ENCODE data around the gene EIF4E3.
A peak's percentile ranks its signal among the peaks of the same experiment; 100 is the strongest.

The EIF4E3 gene

GRCh38 chr3:71722693-71723092 is 2.5 kb downstream of the EIF4E3 start:
- DNase-seq, result no peak

GRCh38 chr3:71721651-71722157 is 3.5 kb downstream of the EIF4E3 start:
- DNase-seq, result no peak

- no peak for DNase-seq
These were observed 4.2 kb downstream of the EIF4E3 start for GRCh38 chr3:71721002-71721401.

- no peak for DNase-seq
These were observed 7.1 kb downstream of the EIF4E3 start for GRCh38 chr3:71718072-71718471.

- DNase-seq, result no peak
These were observed 10.6 kb downstream of the EIF4E3 start for GRCh38 chr3:71714595-71714994.

GRCh38 chr3:71713041-71713440 is 12.2 kb downstream of the EIF4E3 start:
- DNase-seq, result peak; percentile 79

- peak; percentile 47 for DNase-seq
These were observed 14.2 kb downstream of the EIF4E3 start for GRCh38 chr3:71710906-71711494.

- DNase-seq, result peak; percentile 76
These were observed 15.2 kb downstream of the EIF4E3 start for GRCh38 chr3:71709908-71710511.

- no peak for DNase-seq
These were observed 16.6 kb downstream of the EIF4E3 start for GRCh38 chr3:71708476-71709105.

- DNase-seq, result no peak
These were observed 17.6 kb downstream of the EIF4E3 start for GRCh38 chr3:71707595-71707994.

- no peak for DNase-seq
These were observed 19.5 kb downstream of the EIF4E3 start for GRCh38 chr3:71705681-71706080.

- DNase-seq, result no peak
These were observed 20.3 kb downstream of the EIF4E3 start for GRCh38 chr3:71704915-71705314.

- DNase-seq, result no peak
These were observed 21.4 kb downstream of the EIF4E3 start for GRCh38 chr3:71703797-71704196.

GRCh38 chr3:71702131-71703024 is 22.8 kb downstream of the EIF4E3 start:
- no peak for DNase-seq

- peak; percentile 35 for DNase-seq
These were observed 23.9 kb downstream of the EIF4E3 start for GRCh38 chr3:71701251-71701762.

GRCh38 chr3:71695000-71695482 is 30.2 kb downstream of the EIF4E3 start:
- DNase-seq, result no peak

GRCh38 chr3:71694358-71694999 is 30.7 kb downstream of the EIF4E3 start:
- DNase-seq, result no peak

GRCh38 chr3:71693641-71694040 is 31.6 kb downstream of the EIF4E3 start:
- DNase-seq, result no peak

GRCh38 chr3:71692139-71692538 is 33.1 kb downstream of the EIF4E3 start:
- no peak for DNase-seq

GRCh38 chr3:71690341-71690841 is 34.8 kb downstream of the EIF4E3 start:
- DNase-seq, result no peak

- no peak for DNase-seq
These were observed 35.9 kb downstream of the EIF4E3 start for GRCh38 chr3:71689291-71689690.

- DNase-seq, result no peak
These were observed 37.1 kb downstream of the EIF4E3 start for GRCh38 chr3:71688121-71688520.
